SU-DHL-6 (cell line): Measurements from ENCODE around the gene KNDC1.

ENCODE experiments used
- H2AFZ ChIP-seq: fragments of 200-600 bp; sonication (generic); 2 replicates; pipeline ENCODE4 v1.6.1; 2014; ENCODE audit warnings: low read depth, mild to moderate bottlenecking, moderate library complexity, mixed read lengths, antibody characterized with exemption, low read length; ENCODE audit not compliant: severe bottlenecking
- H3F3A ChIP-seq: fragments of 200-600 bp; shearing (Covaris generic); 2 replicates; pipeline ENCODE4 v1.6.0; 2016; ENCODE audit warnings: antibody characterized with exemption, mild to moderate bottlenecking; ENCODE audit not compliant: insufficient read depth
- H3K27ac ChIP-seq: fragments of 200-600 bp; sonication (generic); 2 replicates; pipeline ENCODE4 v1.5.1; 2016; ENCODE audit warnings: low read depth, mild to moderate bottlenecking, low read length, moderate library complexity, mixed read lengths
- H3K27me3 ChIP-seq: fragments of 200-600 bp; sonication (generic), shearing (Covaris generic); 2 replicates; pipeline ENCODE4 v1.6.0; 2014; ENCODE audit warnings: mild to moderate bottlenecking, low read length
- H3K36me3 ChIP-seq: fragments of 200-600 bp; sonication (generic); 2 replicates; pipeline ENCODE4 v1.6.1; 2014; ENCODE audit warnings: mild to moderate bottlenecking, low read length, mixed read lengths
- H3K4me2 ChIP-seq: fragments of 300-600, 200-600 bp; shearing (Covaris generic), sonication (generic); 2 replicates; pipeline ENCODE4 v1.6.0; 2014; ENCODE audit warnings: low read length, low read depth, mild to moderate bottlenecking; ENCODE audit not compliant: poor library complexity, severe bottlenecking
- H3K4me3 ChIP-seq: fragments of 200-600 bp; sonication (generic); 2 replicates; pipeline ENCODE4 v1.5.1; 2014; ENCODE audit warnings: antibody characterized with exemption, low read length, mild to moderate bottlenecking, mixed read lengths; ENCODE audit not compliant: insufficient read depth, poor library complexity, severe bottlenecking
- H3K79me2 ChIP-seq: fragments of 200-600 bp; sonication (generic); 2 replicates; pipeline ENCODE4 v1.6.1; 2014; ENCODE audit warnings: mild to moderate bottlenecking, low read length, moderate library complexity; ENCODE audit not compliant: insufficient read depth
- H3K9ac ChIP-seq: fragments of 200-600 bp; sonication (generic); 2 replicates; pipeline ENCODE4 v1.7.0; 2014; ENCODE audit warnings: mild to moderate bottlenecking, low read length
- H3K9me2 ChIP-seq: fragments of 200-600 bp; sonication (generic); replicated peaks from 2 replicates; pipeline ENCODE4 v1.6.1; 2014; ENCODE audit warnings: low read length; ENCODE audit not compliant: insufficient read depth
- H3K9me3 ChIP-seq: fragments of 200-600 bp; sonication (generic); 2 replicates; pipeline ENCODE4 v1.6.1; 2014; ENCODE audit warnings: low read length, mixed read lengths; ENCODE audit not compliant: insufficient read depth
- H4K20me1 ChIP-seq: fragments of 200-600 bp; sonication (generic); 2 replicates; pipeline ENCODE4 v1.6.1; 2014; ENCODE audit warnings: low read depth, mild to moderate bottlenecking, antibody characterized with exemption, low read length, moderate library complexity, mixed read lengths
- EZH2phosphoT487 ChIP-seq: fragments of 200-600 bp; sonication (generic), shearing (Covaris generic); conservative IDR thresholded peaks from 2 replicates; pipeline ENCODE4 v1.6.1; 2018; ENCODE audit warnings: mild to moderate bottlenecking, antibody characterized with exemption, low read length, moderate library complexity, mixed read lengths
- TF ChIP-seq, protein P1 (sequence below): fragments of 200-600 bp; sonication (generic); IDR thresholded peaks from one replicate; pipeline ENCODE4 v1.5.1; 2017; ENCODE audit warnings: antibody characterized with exemption, mild to moderate bottlenecking, low read length, moderate library complexity; ENCODE audit not compliant: insufficient read depth, poor library complexity, severe bottlenecking

The KNDC1 gene

DNA sequence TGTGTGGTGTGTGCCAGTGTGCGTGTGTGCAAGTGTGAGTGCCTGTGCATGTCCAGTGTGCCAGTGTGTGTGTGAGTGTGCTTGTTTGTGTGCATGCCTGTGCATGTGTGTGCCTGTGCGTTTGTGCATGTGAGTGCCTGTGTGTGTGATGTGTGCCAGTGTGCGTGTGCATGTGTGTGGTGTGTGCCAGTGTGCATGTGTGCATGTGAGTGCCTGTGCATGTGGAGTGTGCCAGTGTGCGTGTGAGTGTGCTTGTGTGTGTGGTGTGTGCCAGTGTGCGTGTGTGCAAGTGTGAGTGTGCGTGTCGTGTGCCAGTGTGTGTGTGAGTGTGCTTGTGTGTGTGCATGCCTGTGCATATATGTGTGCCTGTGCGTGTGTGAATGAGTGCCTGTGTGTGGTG, 38.5 kb upstream of the KNDC1 start:
- no peaks in the 10 kb centered on the region for H3K79me2 ChIP-seq
- no peaks in the 10 kb centered on the region for H3K9me3 ChIP-seq
- TF ChIP-seq, protein P1, sequence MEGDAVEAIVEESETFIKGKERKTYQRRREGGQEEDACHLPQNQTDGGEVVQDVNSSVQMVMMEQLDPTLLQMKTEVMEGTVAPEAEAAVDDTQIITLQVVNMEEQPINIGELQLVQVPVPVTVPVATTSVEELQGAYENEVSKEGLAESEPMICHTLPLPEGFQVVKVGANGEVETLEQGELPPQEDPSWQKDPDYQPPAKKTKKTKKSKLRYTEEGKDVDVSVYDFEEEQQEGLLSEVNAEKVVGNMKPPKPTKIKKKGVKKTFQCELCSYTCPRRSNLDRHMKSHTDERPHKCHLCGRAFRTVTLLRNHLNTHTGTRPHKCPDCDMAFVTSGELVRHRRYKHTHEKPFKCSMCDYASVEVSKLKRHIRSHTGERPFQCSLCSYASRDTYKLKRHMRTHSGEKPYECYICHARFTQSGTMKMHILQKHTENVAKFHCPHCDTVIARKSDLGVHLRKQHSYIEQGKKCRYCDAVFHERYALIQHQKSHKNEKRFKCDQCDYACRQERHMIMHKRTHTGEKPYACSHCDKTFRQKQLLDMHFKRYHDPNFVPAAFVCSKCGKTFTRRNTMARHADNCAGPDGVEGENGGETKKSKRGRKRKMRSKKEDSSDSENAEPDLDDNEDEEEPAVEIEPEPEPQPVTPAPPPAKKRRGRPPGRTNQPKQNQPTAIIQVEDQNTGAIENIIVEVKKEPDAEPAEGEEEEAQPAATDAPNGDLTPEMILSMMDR, result no peak
- no peak for TF ChIP-seq EZH2phosphoT487
- H3K9ac ChIP-seq, result no peak overlapping the region
- no peaks in the 10 kb centered on the region for H3F3A ChIP-seq
- no peaks in the 10 kb centered on the region for H3K9me2 ChIP-seq
- H3K4me2 ChIP-seq, result no peak overlapping the region
- no peak overlapping the region for H3K27ac ChIP-seq
- no peak overlapping the region for H3K4me3 ChIP-seq
- no peaks in the 10 kb centered on the region for H4K20me1 ChIP-seq
- H2AFZ ChIP-seq, result no peak overlapping the region
- no peaks in the 10 kb centered on the region for H3K36me3 ChIP-seq
- no peaks in the 10 kb centered on the region for H3K27me3 ChIP-seq

- H3K9me2 ChIP-seq, result no peaks in the 10 kb centered on the region
- no peak overlapping the region for H3K27ac ChIP-seq
- H3F3A ChIP-seq, result no peaks in the 10 kb centered on the region
- TF ChIP-seq EZH2phosphoT487, result no peak
- TF ChIP-seq, protein P1, result no peak
- H3K9ac ChIP-seq, result no peak overlapping the region
- H3K4me2 ChIP-seq, result no peak overlapping the region
- no peaks in the 10 kb centered on the region for H3K36me3 ChIP-seq
- no peaks in the 10 kb centered on the region for H3K27me3 ChIP-seq
- H3K4me3 ChIP-seq, result no peak overlapping the region
- H3K9me3 ChIP-seq, result no peaks in the 10 kb centered on the region
- no peaks in the 10 kb centered on the region for H4K20me1 ChIP-seq
- H2AFZ ChIP-seq, result no peak overlapping the region
- H3K79me2 ChIP-seq, result no peaks in the 10 kb centered on the region
Measured at GRCh38 chr10:133122171-133122935, 37.7 kb upstream of the KNDC1 start.

GRCh38 chr10:133123050-133123745, 36.8 kb upstream of the KNDC1 start:
- no peaks in the 10 kb centered on the region for H3K79me2 ChIP-seq
- no peaks in the 10 kb centered on the region for H3F3A ChIP-seq
- no peak overlapping the region for H3K4me2 ChIP-seq
- no peak overlapping the region for H3K4me3 ChIP-seq
- no peaks in the 10 kb centered on the region for H3K27me3 ChIP-seq
- H3K9me2 ChIP-seq, result no peaks in the 10 kb centered on the region
- H3K9ac ChIP-seq, result no peak overlapping the region
- no peaks in the 10 kb centered on the region for H3K36me3 ChIP-seq
- TF ChIP-seq EZH2phosphoT487, result no peak
- TF ChIP-seq, protein P1, result no peak
- no peak overlapping the region for H3K27ac ChIP-seq
- no peaks in the 10 kb centered on the region for H3K9me3 ChIP-seq
- no peaks in the 10 kb centered on the region for H4K20me1 ChIP-seq
- H2AFZ ChIP-seq, result no peak overlapping the region
